HepG2 (cell line): ENCODE results near the gene FGA. TPM values are rescaled to one million over a fixed set of nuclear protein-coding genes. Genes with fewer than 3 reads are reported as not detected.

Experiments used
- BATF2 ChIP-seq: sonication (generic); formaldehyde crosslinking; IDR thresholded peaks from 2 replicates; pipeline ENCODE4 v1.8.0; 2022; ENCODE audit warnings: mild to moderate bottlenecking, missing genetic modification reagents, moderate library complexity
- CEBPZ ChIP-seq: IDR thresholded peaks from 2 replicates; pipeline ENCODE4 v1.6.1; 2012; ENCODE audit warnings: low read length, improper control_type of control experiment
- CENPX ChIP-seq: sonication (generic); formaldehyde crosslinking; IDR thresholded peaks from 2 replicates; pipeline ENCODE4 v1.9.0; 2021; ENCODE audit warnings: mild to moderate bottlenecking, missing genetic modification reagents, moderate library complexity
- CREB1 ChIP-seq, 2 experiments: fragments of 450-650 bp in 1 of 2; IDR thresholded peaks; 2 replicates each; pipeline ENCODE4 v1.6.1; 2016 to 2017; ENCODE audit warnings: control low read depth in 1 of 2, mild to moderate bottlenecking in 1 of 2, missing compliant biosample characterization in 1 of 2, missing genetic modification characterization in 1 of 2
- DMTF1 ChIP-seq: sonication (generic); formaldehyde crosslinking; IDR thresholded peaks from 2 replicates; pipeline ENCODE4 v1.4.0; 2020; ENCODE audit warnings: mild to moderate bottlenecking, missing genetic modification reagents
- HNF4G ChIP-seq, 2 experiments: sonication (generic) in 1 of 2; formaldehyde crosslinking in 1 of 2; IDR thresholded peaks; 2 replicates each; pipeline versions ENCODE4 v1.4.0 to v1.6.1; 2011 to 2020; ENCODE audit warnings: borderline replicate concordance in 2 of 2, low read depth in 2 of 2, mild to moderate bottlenecking in 2 of 2, low read length in 1 of 2, missing genetic modification reagents in 1 of 2, moderate library complexity in 1 of 2
- IRX3 ChIP-seq: sonication (generic); formaldehyde crosslinking; IDR thresholded peaks from 2 replicates; pipeline ENCODE4 v1.8.1; 2023; ENCODE audit warnings: mild to moderate bottlenecking, low read depth, missing genetic modification reagents, borderline replicate concordance
- KMT2A ChIP-seq: sonication (generic); formaldehyde crosslinking; IDR thresholded peaks from 2 replicates; pipeline ENCODE4 v1.4.0; 2020; ENCODE audit warnings: missing genetic modification reagents
- RARG ChIP-seq: sonication (generic); formaldehyde crosslinking; IDR thresholded peaks from 2 replicates; pipeline ENCODE4 v1.4.0; 2020; ENCODE audit warnings: low read depth, mild to moderate bottlenecking, missing genetic modification reagents
- RELA ChIP-seq: sonication (generic); formaldehyde crosslinking; IDR thresholded peaks from 2 replicates; pipeline ENCODE4 v1.4.0; 2020; ENCODE audit warnings: missing genetic modification reagents
- REXO4 ChIP-seq: sonication (generic); formaldehyde crosslinking; IDR thresholded peaks from 2 replicates; pipeline ENCODE4 v1.8.0; 2022; ENCODE audit warnings: missing genetic modification reagents, mild to moderate bottlenecking, borderline replicate concordance
- RFXANK ChIP-seq: IDR thresholded peaks from 2 replicates; pipeline ENCODE4 v1.6.1; 2016
- SIX1 ChIP-seq: sonication (generic); formaldehyde crosslinking; IDR thresholded peaks from 2 replicates; pipeline ENCODE4 v1.4.0; 2020; ENCODE audit warnings: missing genetic modification reagents, borderline replicate concordance
- SP1 ChIP-seq, 2 experiments: fragments of 450-650 bp in 1 of 2; sonication (generic) in 1 of 2; formaldehyde crosslinking in 1 of 2; IDR thresholded peaks; 2 replicates each; pipeline versions ENCODE4 v1.4.0 to v1.6.1; 2016 to 2020; ENCODE audit warnings: missing genetic modification reagents in 1 of 2
- THAP8 ChIP-seq: sonication (generic); formaldehyde crosslinking; IDR thresholded peaks from 2 replicates; pipeline ENCODE4 v1.5.1; 2020; ENCODE audit warnings: missing genetic modification reagents, mild to moderate bottlenecking, borderline replicate concordance
- YEATS4 ChIP-seq: sonication (generic); formaldehyde crosslinking; IDR thresholded peaks from 2 replicates; pipeline ENCODE4 v1.4.0; 2020; ENCODE audit warnings: missing genetic modification reagents, borderline replicate concordance
- ZBTB26 ChIP-seq: IDR thresholded peaks from 2 replicates; pipeline ENCODE4 v1.6.1; 2016; ENCODE audit warnings: missing compliant biosample characterization, missing genetic modification reagents, borderline replicate concordance
- ZMAT3 ChIP-seq: sonication (generic); formaldehyde crosslinking; conservative IDR thresholded peaks from 2 replicates; pipeline ENCODE4 v1.7.0; 2021; ENCODE audit warnings: missing genetic modification reagents
- ZNF552 ChIP-seq: sonication (generic); formaldehyde crosslinking; IDR thresholded peaks from 2 replicates; pipeline ENCODE4 v1.9.0; 2022; ENCODE audit warnings: missing genetic modification reagents, mild to moderate bottlenecking, borderline replicate concordance
- ZNF83 ChIP-seq: sonication (generic); formaldehyde crosslinking; IDR thresholded peaks from 2 replicates; pipeline ENCODE4 v1.4.0; 2020; ENCODE audit warnings: missing genetic modification reagents, mild to moderate bottlenecking, borderline replicate concordance
- polyA plus RNA-seq, 8 experiments: library from polyadenylated mRNA; depleted of rRNA in 3 of 8; stranded (reverse) in 7 of 8; unstranded in 1 of 8; fragments of >200 nt; fragmentation: Illumina TruSeq in 4 of 8; extraction: Trizol in 4 of 8; gene quantifications; 2 replicates each; pipeline versions ENCODE4 v1.2.1 to v1.2.3, GENCODE V29; 2011 to 2016; ENCODE audit warnings: low read depth in 4 of 8, missing spikeins in 1 of 8, mixed read lengths in 1 of 8; ENCODE audit not compliant: insufficient read depth in 1 of 8
- total RNA-seq, 5 experiments: library from RNA; depleted of rRNA; stranded (reverse); fragments of >200 nt; fragmentation: Illumina TruSeq; extraction: Trizol; gene quantifications; 2 replicates each; pipeline ENCODE4 v1.2.3, GENCODE V29; 2016; ENCODE audit warnings: low read depth in 1 of 5

The FGA gene
- total and polyA plus RNA-seq, 2 of the 13 experiments (the other 11 are each of a cell fraction or from before 2014, with no cell fraction given), result 640 to 1,523 TPM

- TF ChIP-seq CREB1 (IDR thresholded peaks at IDR 0.05) (no peak), CREB1 (CRISPR knock-in tag; IDR thresholded peaks at IDR 0.05) (peak; percentile 91), KMT2A (peak; percentile 68; the same call in 1 of the 2 replicates), ZNF83 (CRISPR knock-in tag) (no peak), SP1 (IDR thresholded peaks at IDR 0.05) (no peak), SP1 (CRISPR knock-in tag; IDR thresholded peaks at IDR 0.05) (no peak), RELA (CRISPR knock-in tag) (no peak), REXO4 (no peak), SIX1 (CRISPR knock-in tag) (peak; percentile 83), DMTF1 (CRISPR knock-in tag) (no peak), THAP8 (CRISPR knock-in tag) (no peak), ZMAT3 (CRISPR knock-in tag) (0 out of 2 replicates have a peak, but pooled peaks have one; percentile 42), CEBPZ (no peak), YEATS4 (CRISPR knock-in tag) (0 out of 2 replicates have a peak, but pooled peaks have one; percentile 30), HNF4G (IDR thresholded peaks at IDR 0.05; ENCODE audit: borderline replicate concordance, low read depth, low read length) (peak; percentile 79), HNF4G (CRISPR knock-in tag; IDR thresholded peaks at IDR 0.05; ENCODE audit: borderline replicate concordance, low read depth) (0 out of 2 replicates have a peak, but pooled peaks have one; percentile 51), CENPX (no peak), RARG (CRISPR knock-in tag) (no peak), ZNF552 (CRISPR knock-in tag) (no peak), IRX3 (no peak), BATF2 (peak; percentile 42; the same call in 1 of the 2 replicates), ZBTB26 (CRISPR knock-in tag) (peak; percentile 16; the same call in 1 of the 2 replicates), RFXANK (CRISPR knock-in tag) (no peak)
These were observed at the start of gene FGA (continued) for GRCh38 chr4:154590329-154591006.
